Body of pancreas (tissue), 4 donors: ENCODE results near the gene UBAC1. TPM values are rescaled to one million over a fixed set of nuclear protein-coding genes. Genes with fewer than 3 reads are reported as not detected.

ENCODE experiments used
- ATAC-seq: fragments of 150-250 bp; one replicate; pipeline ENCODE4 v1.9.1; 2016
- DNase-seq, 4 donors: peaks; one replicate each; pipeline ENCODE4 v3.0.0-alpha.2; 2019
- H3K27ac ChIP-seq, 4 donors: fragments of 200-600 bp; sonication (generic); 1 replicate in 3 of 4; 2 replicates in 1 of 4; pipeline versions ENCODE4 v1.5.1 to v1.6.1; 2016 to 2019; ENCODE audit warnings: mild to moderate bottlenecking in 1 of 4, mixed read lengths in 1 of 4, moderate library complexity in 1 of 4
- H3K27me3 ChIP-seq, 2 donors: fragments of 200-600 bp; sonication (generic); one replicate each; pipeline ENCODE4 v1.6.0; 2016; ENCODE audit warnings: mild to moderate bottlenecking in 1 of 2
- H3K36me3 ChIP-seq, 2 donors: fragments of 200-600 bp; sonication (generic); replicated peaks in 1 of 2; 2 replicates each; pipeline ENCODE4 v1.5.1; 2016; ENCODE audit warnings: low read depth in 2 of 2; ENCODE audit not compliant: insufficient read depth in 1 of 2
- H3K4me1 ChIP-seq: fragments of 200-600 bp; sonication (generic); one replicate; pipeline ENCODE4 v1.6.0; 2016
- H3K4me3 ChIP-seq, 2 donors: fragments of 200-600 bp; sonication (generic); 1 replicate in 1 of 2; 2 replicates in 1 of 2; pipeline ENCODE4 v1.5.1; 2016 to 2019
- H3K9me3 ChIP-seq, 3 donors: fragments of 200-600 bp; sonication (generic); 1 replicate in 2 of 3; 2 replicates in 1 of 3; pipeline ENCODE4 v1.5.1; 2016
- CTCF ChIP-seq, 7 experiments: fragments of 450-650 bp in 4 of 7; fragments of 200-600 bp in 3 of 7; sonication (generic) in 3 of 7; IDR thresholded peaks; one replicate each; pipeline ENCODE4 v1.5.1; 2016 to 2019; ENCODE audit warnings: antibody characterized with exemption in 7 of 7
- POLR2A ChIP-seq, 3 donors: fragments of 450-650 bp; IDR thresholded peaks; one replicate each; pipeline ENCODE4 v1.6.1; 2016; ENCODE audit warnings: antibody characterized with exemption in 3 of 3, mild to moderate bottlenecking in 2 of 3
- WGBS, 2 donors: methylation state at CpG; one replicate each; pipeline ENCODE4 v1.1.5; 2017; 5-methylcytosine and 5-hydroxymethylcytosine counted together
- intact Hi-C: fragments of 100-400 bp; cut with DNase I; formaldehyde crosslinking; loops from one replicate; pipeline ENCODE4 v1.15.1; 2023
- total RNA-seq, 2 donors: library from RNA; depleted of rRNA; stranded (reverse); fragments of >200 nt; gene quantifications; one replicate each; pipeline ENCODE4 v1.1.0, GENCODE V29; 2016

The UBAC1 gene
- total RNA-seq, 2 donors from 2014 or later, result 17.4 to 25.4 TPM

DNA sequence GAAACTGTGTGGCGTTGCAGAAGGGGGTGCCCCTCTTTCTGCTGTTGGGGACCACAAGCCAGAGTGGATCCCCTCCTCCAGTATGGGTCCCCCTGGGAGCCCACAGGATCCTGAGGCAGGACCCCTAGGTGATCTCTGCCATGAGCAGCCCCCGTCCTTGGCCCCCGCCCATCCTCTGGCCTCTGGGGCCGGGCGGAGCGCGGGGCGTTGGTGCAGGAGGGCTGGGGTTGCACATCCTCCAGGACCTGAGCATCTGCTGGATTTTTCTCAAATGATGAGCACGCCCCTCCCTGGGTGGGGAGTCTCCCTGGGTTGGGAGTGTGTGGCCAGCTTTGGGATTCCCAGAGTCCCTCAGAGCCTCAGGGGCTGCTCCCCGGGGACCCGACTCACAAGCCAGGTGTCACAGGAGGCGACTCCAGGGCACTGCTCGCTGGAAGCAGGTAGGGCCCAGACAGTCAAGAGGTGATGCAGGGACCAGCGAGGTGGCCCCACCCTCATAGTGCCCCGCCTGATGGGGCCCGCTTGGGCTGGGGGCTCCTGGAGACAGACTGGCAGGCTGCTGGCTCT lies 26.7 kb upstream of the UBAC1 start:
- DNase-seq (no peak), ATAC-seq (no peak)
- no peaks in the 10 kb centered on the region for H3K27me3 ChIP-seq
- no peak overlapping the region for H3K4me3 ChIP-seq
- 62 to 79% methylated on average over 3 to 15 of the region's 16 CpGs for WGBS, 2 donors
- H3K4me1 ChIP-seq, result peaks cover 21% of the 10 kb centered on the region
- no peaks in the 10 kb centered on the region for H3K36me3 ChIP-seq
- no peak overlapping the region for H3K27ac ChIP-seq
- intact Hi-C loops, result no loop called here
- TF ChIP-seq POLR2A (IDR thresholded peaks at IDR 0.05) (no peak), CTCF (IDR thresholded peaks at IDR 0.05) (no peak)
- no peaks in the 10 kb centered on the region for H3K9me3 ChIP-seq

- H3K27ac ChIP-seq, result no peak overlapping the region
- 38 to 73% methylated on average over 4 to 11 of the region's 15 CpGs for WGBS, 2 donors
- no peaks in the 10 kb centered on the region for H3K9me3 ChIP-seq
- peaks cover 12% of the 10 kb centered on the region for H3K4me1 ChIP-seq
- H3K27me3 ChIP-seq, result no peaks in the 10 kb centered on the region
- no peak for TF ChIP-seq POLR2A (IDR thresholded peaks at IDR 0.05)
- no peak for TF ChIP-seq CTCF (IDR thresholded peaks at IDR 0.05)
- ATAC-seq (no peak), DNase-seq (no peak)
- H3K36me3 ChIP-seq, result no peaks in the 10 kb centered on the region
- H3K4me3 ChIP-seq, result no peak overlapping the region
- intact Hi-C loops, result no loop called here
These were observed 25.4 kb upstream of the UBAC1 start for GRCh38 chr9:135986605-135987004.

- TF ChIP-seq POLR2A (IDR thresholded peaks at IDR 0.05) (no peak), CTCF (IDR thresholded peaks at IDR 0.05) (no peak)
- no peaks in the 10 kb centered on the region for H3K27me3 ChIP-seq
- no peaks in the 10 kb centered on the region for H3K9me3 ChIP-seq
- ATAC-seq (no peak), DNase-seq (no peak)
- H3K4me3 ChIP-seq, result no peak overlapping the region
- H3K4me1 ChIP-seq, result peaks cover 12% of the 10 kb centered on the region
- H3K36me3 ChIP-seq, result no peaks in the 10 kb centered on the region
- 80 to 84% methylated on average over 3 to 21 of the region's 21 CpGs for WGBS, 2 donors
- H3K27ac ChIP-seq, result no peak overlapping the region
- intact Hi-C loops, result no loop called here
These were observed 24.7 kb upstream of the UBAC1 start for GRCh38 chr9:135985889-135986288.

- DNase-seq (no peak), ATAC-seq (no peak)
- Histone ChIP-seq H3K27ac (no peak overlapping the region), H3K36me3 (no peaks in the 10 kb centered on the region), H3K9me3 (no peaks in the 10 kb centered on the region), H3K4me1 (peaks cover 12% of the 10 kb centered on the region), H3K4me3 (no peak overlapping the region), H3K27me3 (no peaks in the 10 kb centered on the region)
- TF ChIP-seq POLR2A (IDR thresholded peaks at IDR 0.05), result no peak
- TF ChIP-seq CTCF (IDR thresholded peaks at IDR 0.05), result no peak
- 90% methylated on average over 12 to 14 of the region's 14 CpGs for WGBS, 2 donors
- intact Hi-C loops, result no loop called here
These were observed 24.2 kb upstream of the UBAC1 start for GRCh38 chr9:135985459-135985774.

GRCh38 chr9:135984072-135984710 lies 23.0 kb upstream of the UBAC1 start:
- intact Hi-C loops, result no loop called here
- Histone ChIP-seq H3K27ac (no peak overlapping the region), H3K4me3 (no peak overlapping the region), H3K27me3 (no peaks in the 10 kb centered on the region), H3K4me1 (no peaks in the 10 kb centered on the region), H3K9me3 (no peaks in the 10 kb centered on the region), H3K36me3 (no peaks in the 10 kb centered on the region)
- 40 to 57% methylated on average over 16 to 21 of the region's 22 CpGs for WGBS, 2 donors
- DNase-seq (no peak), ATAC-seq (no peak)
- TF ChIP-seq CTCF (IDR thresholded peaks at IDR 0.05), result no peak
- TF ChIP-seq POLR2A (IDR thresholded peaks at IDR 0.05), result no peak
